CD4-positive, alpha-beta memory T cell (primary cell): ENCODE results near the gene SMIM13. TPM values are rescaled to one million over a fixed set of nuclear protein-coding genes. Genes with fewer than 3 reads are reported as not detected.

Experiments used
- CTCF ChIA-PET: fragments of 350-600 bp; sonication (Branson Sonifier 250); formaldehyde crosslinking; loops from one replicate; lab custom pipeline; 2021; ENCODE audit warnings: inconsistent platforms; ENCODE audit not compliant: partially characterized antibody; lab: Charles Lee
- POLR2A ChIA-PET: fragments of 350-600 bp; sonication (Branson Sonifier 250); formaldehyde crosslinking; loops from one replicate; lab custom pipeline; 2021; ENCODE audit not compliant: partially characterized antibody; lab: Charles Lee
- DNase-seq, 5 donors: peaks; one replicate each; pipeline versions ENCODE4 v3.0.0 to v3.0.0-alpha.2; 2020 to 2022; ENCODE audit warnings: mixed read lengths in 1 of 5
- H3K27ac ChIP-seq: one replicate; pipeline ENCODE4 v1.7.0; 2013; ENCODE audit warnings: low read depth, low read length
- H3K27me3 ChIP-seq: 2 replicates; pipeline ENCODE4 v1.7.0; 2013; ENCODE audit warnings: mild to moderate bottlenecking, low read length, moderate library complexity; ENCODE audit not compliant: insufficient read depth
- H3K36me3 ChIP-seq: 2 replicates; pipeline ENCODE4 v1.7.0; 2013; ENCODE audit warnings: mild to moderate bottlenecking, low read length, moderate library complexity; ENCODE audit not compliant: insufficient read depth
- H3K4me1 ChIP-seq: 2 replicates; pipeline ENCODE4 v1.7.0; 2013; ENCODE audit warnings: mild to moderate bottlenecking, low read length, moderate library complexity; ENCODE audit not compliant: insufficient read depth
- H3K4me3 ChIP-seq, 2 donors: one replicate each; pipeline ENCODE4 v1.7.0; 2013; ENCODE audit warnings: low read length in 2 of 2, mild to moderate bottlenecking in 1 of 2
- H3K9me3 ChIP-seq, 2 donors: one replicate each; pipeline ENCODE4 v1.7.0; 2013; ENCODE audit warnings: low read length in 2 of 2, control low read depth in 1 of 2; ENCODE audit not compliant: control insufficient read depth in 1 of 2
- H3K27ac Mint-ChIP-seq, 7 donors: one replicate each; pipeline ENCODE4 v1.8.0; 2020 to 2021; ENCODE audit warnings: mixed read lengths in 7 of 7, mild to moderate bottlenecking in 6 of 7, inconsistent platforms in 3 of 7, moderate library complexity in 3 of 7
- H3K27me3 Mint-ChIP-seq, 2 donors: one replicate each; pipeline ENCODE4 v1.8.0; 2020 to 2021; ENCODE audit warnings: mixed read lengths in 2 of 2
- H3K36me3 Mint-ChIP-seq, 2 donors: one replicate each; pipeline ENCODE4 v1.8.0; 2020 to 2021; ENCODE audit warnings: mixed read lengths in 2 of 2, inconsistent platforms in 1 of 2, mild to moderate bottlenecking in 1 of 2
- H3K4me1 Mint-ChIP-seq, 4 donors: one replicate each; pipeline ENCODE4 v1.8.0; 2020 to 2021; ENCODE audit warnings: mixed read lengths in 4 of 4, mild to moderate bottlenecking in 1 of 4
- H3K4me3 Mint-ChIP-seq, 8 donors: one replicate each; pipeline ENCODE4 v1.8.0; 2020 to 2021; ENCODE audit warnings: mixed read lengths in 8 of 8, mild to moderate bottlenecking in 7 of 8, moderate library complexity in 6 of 8, inconsistent platforms in 3 of 8
- H3K9me3 Mint-ChIP-seq, 8 donors: one replicate each; pipeline ENCODE4 v1.8.0; 2020 to 2021; ENCODE audit warnings: mixed read lengths in 8 of 8, mild to moderate bottlenecking in 5 of 8, inconsistent platforms in 3 of 8, moderate library complexity in 1 of 8
- intact Hi-C: fragments of 100-400 bp; cut with micrococcal nuclease; formaldehyde crosslinking; loops from one replicate; pipeline ENCODE4 v1.15.1; 2023
- polyA plus RNA-seq, 2 donors: library from polyadenylated mRNA; unstranded; fragments of 300-500 nt; fragmentation: Illumina TruSeq; gene quantifications; one replicate each; pipeline ENCODE4 v1.2.3, GENCODE V29; 2021
- total RNA-seq, 2 experiments: library from RNA; stranded (reverse); gene quantifications; one replicate each; pipeline ENCODE4 v1.2.3, GENCODE V29; 2021

The SMIM13 gene
- total and polyA plus RNA-seq, 4 experiments from 2014 or later = 2.1 to 6.1 (median 5.3) TPM

GRCh38 chr6:11055127-11055627, 38.5 kb upstream of the SMIM13 start:
- H3K9me3 ChIP-seq = no peaks in the 10 kb centered on the region
- CTCF ChIA-PET = interaction anchor here (5.5 kb wide), 1 partner anchor 16 kb away, joined by 25 read pairs; no protein-coding TSS in a partner anchor
- H3K36me3 ChIP-seq = no peaks in the 10 kb centered on the region
- H3K4me3 ChIP-seq = no peak overlapping the region
- no peak overlapping the region for H3K4me3 Mint-ChIP-seq
- H3K4me1 Mint-ChIP-seq = no peaks in the 10 kb centered on the region
- H3K9me3 Mint-ChIP-seq = peaks cover 0 to 2% (median 0%) of the 10 kb centered on the region in 8 donors
- no peaks in the 10 kb centered on the region for H3K27me3 ChIP-seq
- POLR2A ChIA-PET = no interaction called here
- DNase-seq = no peak
- no peaks in the 10 kb centered on the region for H3K36me3 Mint-ChIP-seq
- no peak overlapping the region for H3K27ac Mint-ChIP-seq
- intact Hi-C loops = no loop called here
- no peaks in the 10 kb centered on the region for H3K4me1 ChIP-seq
- H3K27me3 Mint-ChIP-seq = peaks cover 10 to 12% of the 10 kb centered on the region in 2 donors
- no peak overlapping the region for H3K27ac ChIP-seq

GRCh38 chr6:11056871-11057270, 36.8 kb upstream of the SMIM13 start:
- H3K4me3 ChIP-seq = no peak overlapping the region
- Mint-ChIP-seq H3K27me3 (peaks cover 6 to 12% of the 10 kb centered on the region in 2 donors), H3K9me3 (peaks cover 0 to 2% (median 0%) of the 10 kb centered on the region in 8 donors), H3K4me3 (no peak overlapping the region), H3K4me1 (no peaks in the 10 kb centered on the region), H3K36me3 (no peaks in the 10 kb centered on the region), H3K27ac (peak overlapping the region in 1 of 7 donors; percentile 80)
- H3K9me3 ChIP-seq = no peaks in the 10 kb centered on the region
- H3K27me3 ChIP-seq = no peaks in the 10 kb centered on the region
- intact Hi-C loops = no loop called here
- DNase-seq = no peak
- no peaks in the 10 kb centered on the region for H3K36me3 ChIP-seq
- POLR2A ChIA-PET = no interaction called here
- no peaks in the 10 kb centered on the region for H3K4me1 ChIP-seq
- CTCF ChIA-PET = interaction anchor here (1.4 to 5.5 kb wide), 2 partner anchors 8 to 14 kb away, joined by 3 to 25 read pairs; no protein-coding TSS in a partner anchor
- H3K27ac ChIP-seq = no peak overlapping the region

GRCh38 chr6:11058406-11058805, 35.2 kb upstream of the SMIM13 start:
- H3K27me3 ChIP-seq = no peaks in the 10 kb centered on the region
- ChIA-PET POLR2A (no interaction called here), CTCF (interaction anchor here (0.7 to 1.3 kb wide), 2 partner anchors 10 to 35 kb away, joined by 3 read pairs; partner anchors contain the start of gene SMIM13)
- Mint-ChIP-seq H3K4me1 (no peaks in the 10 kb centered on the region), H3K36me3 (no peaks in the 10 kb centered on the region), H3K27me3 (peaks cover 7 to 11% of the 10 kb centered on the region in 2 donors), H3K4me3 (no peak overlapping the region), H3K9me3 (peaks cover 0 to 2% (median 0%) of the 10 kb centered on the region in 8 donors), H3K27ac (no peak overlapping the region)
- H3K36me3 ChIP-seq = no peaks in the 10 kb centered on the region
- DNase-seq = no peak
- H3K9me3 ChIP-seq = no peaks in the 10 kb centered on the region
- H3K4me1 ChIP-seq = no peaks in the 10 kb centered on the region
- no peak overlapping the region for H3K4me3 ChIP-seq
- no peak overlapping the region for H3K27ac ChIP-seq
- intact Hi-C loops = no loop called here

- H3K27ac ChIP-seq = no peak overlapping the region
- peaks cover 0 to 2% (median 0%) of the 10 kb centered on the region in 8 donors for H3K9me3 Mint-ChIP-seq
- H3K36me3 Mint-ChIP-seq = no peaks in the 10 kb centered on the region
- peaks cover 6 to 10% of the 10 kb centered on the region in 2 donors for H3K27me3 Mint-ChIP-seq
- no peak overlapping the region for H3K27ac Mint-ChIP-seq
- no peaks in the 10 kb centered on the region for H3K36me3 ChIP-seq
- ChIA-PET CTCF (interaction anchor here (0.5 kb wide), 1 partner anchor 10 kb away, joined by 3 read pairs; no protein-coding TSS in a partner anchor), POLR2A (no interaction called here)
- H3K4me1 Mint-ChIP-seq = no peaks in the 10 kb centered on the region
- H3K4me3 ChIP-seq = no peak overlapping the region
- H3K9me3 ChIP-seq = no peaks in the 10 kb centered on the region
- DNase-seq = no peak
- intact Hi-C loops = no loop called here
- H3K4me3 Mint-ChIP-seq = no peak overlapping the region
- no peaks in the 10 kb centered on the region for H3K27me3 ChIP-seq
- no peaks in the 10 kb centered on the region for H3K4me1 ChIP-seq
Measured at GRCh38 chr6:11062083-11062482, 31.6 kb upstream of the SMIM13 start.

GRCh38 chr6:11062715-11063114, 30.9 kb upstream of the SMIM13 start:
- Mint-ChIP-seq H3K9me3 (no peaks in the 10 kb centered on the region), H3K4me3 (no peak overlapping the region), H3K36me3 (no peaks in the 10 kb centered on the region), H3K4me1 (no peaks in the 10 kb centered on the region), H3K27ac (no peak overlapping the region), H3K27me3 (peaks cover 6 to 10% of the 10 kb centered on the region in 2 donors)
- ChIA-PET POLR2A (no interaction called here), CTCF (no interaction called here)
- Histone ChIP-seq H3K27me3 (no peaks in the 10 kb centered on the region), H3K4me1 (no peaks in the 10 kb centered on the region), H3K9me3 (no peaks in the 10 kb centered on the region), H3K27ac (no peak overlapping the region), H3K4me3 (no peak overlapping the region), H3K36me3 (no peaks in the 10 kb centered on the region)
- intact Hi-C loops = no loop called here
- DNase-seq = no peak

GRCh38 chr6:11064836-11065235, 28.8 kb upstream of the SMIM13 start:
- Mint-ChIP-seq H3K27ac (no peak overlapping the region), H3K9me3 (no peaks in the 10 kb centered on the region), H3K4me3 (no peak overlapping the region), H3K4me1 (no peaks in the 10 kb centered on the region), H3K36me3 (no peaks in the 10 kb centered on the region), H3K27me3 (peaks cover 7% of the 10 kb centered on the region in 2 donors)
- Histone ChIP-seq H3K4me1 (no peaks in the 10 kb centered on the region), H3K4me3 (no peak overlapping the region), H3K27ac (no peak overlapping the region), H3K36me3 (no peaks in the 10 kb centered on the region), H3K27me3 (no peaks in the 10 kb centered on the region), H3K9me3 (no peaks in the 10 kb centered on the region)
- ChIA-PET POLR2A (no interaction called here), CTCF (interaction anchor here (0.8 to 1.2 kb wide), 4 partner anchors 9 to 586 kb away, joined by 3 read pairs; no protein-coding TSS in a partner anchor)
- intact Hi-C loops = no loop called here
- no peak for DNase-seq

GRCh38 chr6:11065436-11066202, 28.0 kb upstream of the SMIM13 start:
- no peaks in the 10 kb centered on the region for H3K9me3 Mint-ChIP-seq
- no peak overlapping the region for H3K27ac Mint-ChIP-seq
- H3K4me3 Mint-ChIP-seq = no peak overlapping the region
- peaks cover 6 to 7% of the 10 kb centered on the region in 2 donors for H3K27me3 Mint-ChIP-seq
- Histone ChIP-seq H3K27ac (no peak overlapping the region), H3K9me3 (no peaks in the 10 kb centered on the region), H3K36me3 (no peaks in the 10 kb centered on the region), H3K27me3 (no peaks in the 10 kb centered on the region), H3K4me1 (no peaks in the 10 kb centered on the region), H3K4me3 (no peak overlapping the region)
- intact Hi-C loops = no loop called here
- H3K4me1 Mint-ChIP-seq = no peaks in the 10 kb centered on the region
- ChIA-PET POLR2A (no interaction called here), CTCF (interaction anchor here (0.8 to 2.2 kb wide), 4 partner anchors 9 to 587 kb away, joined by 3 to 9 read pairs (median 4); no protein-coding TSS in a partner anchor)
- no peaks in the 10 kb centered on the region for H3K36me3 Mint-ChIP-seq
- no peak for DNase-seq
